Sigmoid colon (tissue), 4 donors: ENCODE data around the gene ZNF710.
"Not testable (repeated sequence)": the region's sequence is repeated elsewhere in the genome, so short reads cannot be mapped to it uniquely, and the experiment has no call there.

Experiments
- EP300 ChIP-seq, 4 donors: sonication (generic); formaldehyde crosslinking; IDR thresholded peaks; one replicate each; pipeline ENCODE4 v1.6.1; 2017; ENCODE audit warnings: antibody characterized with exemption in 4 of 4
- POLR2A ChIP-seq, 2 donors: fragments of 450-650 bp; IDR thresholded peaks; one replicate each; pipeline ENCODE4 v1.6.1; 2016; ENCODE audit warnings: antibody characterized with exemption in 2 of 2, mild to moderate bottlenecking in 2 of 2, moderate library complexity in 2 of 2
- POLR2AphosphoS5 ChIP-seq, 4 donors: sonication (generic); formaldehyde crosslinking; IDR thresholded peaks; one replicate each; pipeline ENCODE4 v1.6.1; 2017; ENCODE audit warnings: antibody characterized with exemption in 4 of 4
- TF ChIP-seq, protein P1 (sequence below), 4 experiments: fragments of 450-650 bp in 3 of 4; fragments of 200-600 bp in 1 of 4; IDR thresholded peaks; one replicate each; pipeline ENCODE4 v1.5.1; 2016 to 2019; ENCODE audit warnings: antibody characterized with exemption in 4 of 4, mild to moderate bottlenecking in 3 of 4, moderate library complexity in 2 of 4

DNA sequence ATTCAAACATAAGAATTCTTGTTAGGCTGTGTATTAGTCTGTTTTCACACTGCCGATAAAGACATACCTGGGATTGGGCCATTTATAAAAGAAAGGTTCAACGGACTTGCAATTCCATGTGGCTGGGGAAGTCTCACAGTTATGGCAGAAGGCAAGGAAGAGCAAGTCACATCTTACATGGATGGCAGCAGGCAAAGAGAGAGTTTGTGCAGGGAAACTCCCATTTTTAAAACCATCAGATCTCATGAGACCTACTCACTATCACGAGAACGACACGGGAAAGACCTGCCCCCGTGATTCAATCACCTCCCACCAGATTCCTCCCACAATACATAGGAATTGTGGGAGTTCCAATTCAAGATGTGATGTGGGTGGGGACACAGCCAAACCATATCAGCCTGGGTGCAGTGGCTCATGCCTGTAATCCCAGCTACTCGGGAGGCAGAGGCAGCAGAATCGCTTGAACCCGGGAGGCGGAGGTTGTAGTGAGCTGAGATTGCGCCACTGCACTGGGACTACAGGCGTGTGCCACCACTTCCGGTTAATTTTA, 45.6 kb upstream of the ZNF710 start:
- TF ChIP-seq, protein P1, sequence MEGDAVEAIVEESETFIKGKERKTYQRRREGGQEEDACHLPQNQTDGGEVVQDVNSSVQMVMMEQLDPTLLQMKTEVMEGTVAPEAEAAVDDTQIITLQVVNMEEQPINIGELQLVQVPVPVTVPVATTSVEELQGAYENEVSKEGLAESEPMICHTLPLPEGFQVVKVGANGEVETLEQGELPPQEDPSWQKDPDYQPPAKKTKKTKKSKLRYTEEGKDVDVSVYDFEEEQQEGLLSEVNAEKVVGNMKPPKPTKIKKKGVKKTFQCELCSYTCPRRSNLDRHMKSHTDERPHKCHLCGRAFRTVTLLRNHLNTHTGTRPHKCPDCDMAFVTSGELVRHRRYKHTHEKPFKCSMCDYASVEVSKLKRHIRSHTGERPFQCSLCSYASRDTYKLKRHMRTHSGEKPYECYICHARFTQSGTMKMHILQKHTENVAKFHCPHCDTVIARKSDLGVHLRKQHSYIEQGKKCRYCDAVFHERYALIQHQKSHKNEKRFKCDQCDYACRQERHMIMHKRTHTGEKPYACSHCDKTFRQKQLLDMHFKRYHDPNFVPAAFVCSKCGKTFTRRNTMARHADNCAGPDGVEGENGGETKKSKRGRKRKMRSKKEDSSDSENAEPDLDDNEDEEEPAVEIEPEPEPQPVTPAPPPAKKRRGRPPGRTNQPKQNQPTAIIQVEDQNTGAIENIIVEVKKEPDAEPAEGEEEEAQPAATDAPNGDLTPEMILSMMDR (IDR thresholded peaks at IDR 0.05), result not testable (repeated sequence)
- TF ChIP-seq POLR2A, POLR2AphosphoS5, EP300 (IDR thresholded peaks at IDR 0.05): not testable (repeated sequence)
